ENCODE results near the gene FADS2.

FADS2 gene

DNA sequence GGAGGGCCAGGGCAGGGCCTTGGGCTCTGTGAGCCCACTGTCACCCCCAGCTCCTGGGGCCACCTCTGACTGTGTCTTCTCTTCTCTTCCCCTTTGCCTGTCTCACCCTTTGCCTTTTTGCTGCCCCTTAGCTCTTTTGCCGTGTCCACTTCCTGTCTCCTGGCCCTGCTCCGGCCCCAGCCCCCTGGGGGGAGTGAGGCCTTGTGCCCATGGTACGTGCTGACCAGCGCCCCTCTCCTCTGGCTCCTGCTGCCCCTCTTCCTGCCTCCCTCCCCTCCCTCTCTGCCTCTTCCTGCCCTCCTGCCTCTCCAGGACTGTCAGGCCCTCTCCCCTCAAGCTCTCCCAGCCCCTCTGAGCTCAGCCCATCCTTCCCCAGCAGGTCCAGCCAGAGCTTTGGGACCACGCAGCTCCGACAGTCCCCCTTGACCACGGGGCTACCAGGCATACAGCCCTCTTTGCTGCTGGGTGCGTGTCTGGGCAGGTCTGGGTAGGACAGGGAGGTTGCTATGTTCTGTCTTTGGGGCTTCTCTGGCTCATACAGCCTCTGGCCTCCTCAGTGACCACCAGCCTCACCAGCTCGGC lies 47.4 kb upstream of the FADS2 start:
- no peaks in the 10 kb centered on the region for H3K36me3 ChIP-seq (ENCODE audit: control insufficient read depth, insufficient read depth, low read length)
- H3K4me3 ChIP-seq (ENCODE audit: low read depth, low read length): no peak overlapping the region

DNA sequence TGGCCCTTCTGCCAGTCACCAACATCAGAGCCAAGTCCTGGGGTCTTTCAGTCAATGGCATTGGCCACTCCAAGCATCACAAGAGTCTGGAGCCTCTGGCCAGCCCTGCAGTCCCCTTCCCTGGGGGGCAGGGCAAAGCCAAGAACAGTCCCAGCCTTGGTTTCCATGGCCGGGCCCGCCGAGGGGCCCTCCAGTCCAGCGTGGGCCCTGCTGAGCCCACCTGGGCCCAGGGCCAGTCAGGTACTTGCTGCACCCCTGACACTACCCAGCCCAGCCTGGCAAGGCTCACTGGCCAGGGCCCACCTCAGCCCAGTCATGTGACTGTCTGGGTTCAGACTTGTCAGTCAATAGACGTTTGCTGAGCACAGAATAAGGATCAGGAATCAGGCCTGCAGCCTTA lies 46.5 kb upstream of the FADS2 start:
- Histone ChIP-seq H3K36me3 (ENCODE audit: control insufficient read depth, insufficient read depth, low read length) (no peaks in the 10 kb centered on the region), H3K4me3 (ENCODE audit: low read depth, low read length) (no peak overlapping the region), H3K79me2 (no peaks in the 10 kb centered on the region), H3K27ac (no peak overlapping the region), H3K9ac (no peak overlapping the region), H2AFZ (no peak overlapping the region), H3K4me1 (no peaks in the 10 kb centered on the region), H3K9me3 (ENCODE audit: control insufficient read depth, low read length) (no peaks in the 10 kb centered on the region), H3K4me2 (ENCODE audit: low read length) (no peak overlapping the region), H3K27me3 (ENCODE audit: control insufficient read depth, insufficient read depth, low read length) (no peaks in the 10 kb centered on the region)
- TF ChIP-seq, protein P1, sequence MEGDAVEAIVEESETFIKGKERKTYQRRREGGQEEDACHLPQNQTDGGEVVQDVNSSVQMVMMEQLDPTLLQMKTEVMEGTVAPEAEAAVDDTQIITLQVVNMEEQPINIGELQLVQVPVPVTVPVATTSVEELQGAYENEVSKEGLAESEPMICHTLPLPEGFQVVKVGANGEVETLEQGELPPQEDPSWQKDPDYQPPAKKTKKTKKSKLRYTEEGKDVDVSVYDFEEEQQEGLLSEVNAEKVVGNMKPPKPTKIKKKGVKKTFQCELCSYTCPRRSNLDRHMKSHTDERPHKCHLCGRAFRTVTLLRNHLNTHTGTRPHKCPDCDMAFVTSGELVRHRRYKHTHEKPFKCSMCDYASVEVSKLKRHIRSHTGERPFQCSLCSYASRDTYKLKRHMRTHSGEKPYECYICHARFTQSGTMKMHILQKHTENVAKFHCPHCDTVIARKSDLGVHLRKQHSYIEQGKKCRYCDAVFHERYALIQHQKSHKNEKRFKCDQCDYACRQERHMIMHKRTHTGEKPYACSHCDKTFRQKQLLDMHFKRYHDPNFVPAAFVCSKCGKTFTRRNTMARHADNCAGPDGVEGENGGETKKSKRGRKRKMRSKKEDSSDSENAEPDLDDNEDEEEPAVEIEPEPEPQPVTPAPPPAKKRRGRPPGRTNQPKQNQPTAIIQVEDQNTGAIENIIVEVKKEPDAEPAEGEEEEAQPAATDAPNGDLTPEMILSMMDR (IDR thresholded peaks at IDR 0.05): no peak

More for the DNA sequence above, 47.4 kb upstream of the FADS2 start:
- Histone ChIP-seq H3K4me1 (no peaks in the 10 kb centered on the region), H3K9me3 (ENCODE audit: control insufficient read depth, low read length) (no peaks in the 10 kb centered on the region), H2AFZ (no peak overlapping the region), H3K9ac (no peak overlapping the region), H3K27ac (no peak overlapping the region), H3K4me2 (ENCODE audit: low read length) (no peak overlapping the region), H3K79me2 (no peaks in the 10 kb centered on the region), H3K27me3 (ENCODE audit: control insufficient read depth, insufficient read depth, low read length) (no peaks in the 10 kb centered on the region)
- TF ChIP-seq, protein P1 (IDR thresholded peaks at IDR 0.05): no peak

DNA sequence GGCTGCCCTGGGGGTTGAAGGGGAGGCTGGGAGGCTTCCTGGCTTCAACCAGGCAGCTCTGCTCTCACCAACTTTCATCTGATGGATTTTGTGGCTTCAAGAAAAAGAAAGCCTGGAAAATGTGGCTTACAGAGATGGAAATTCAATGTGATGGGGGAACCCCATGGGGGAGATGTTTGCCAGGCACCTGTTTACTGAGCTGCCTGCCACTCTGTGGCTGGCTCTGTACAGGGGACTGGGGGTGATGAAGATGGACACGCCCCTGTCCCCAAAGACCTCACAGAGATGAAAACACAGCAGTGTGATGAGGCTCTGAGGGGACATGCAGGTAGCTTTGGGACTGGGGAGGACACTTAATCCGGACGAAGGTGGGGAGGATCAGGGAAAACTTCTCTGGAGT lies 45.8 kb upstream of the FADS2 start:
- Histone ChIP-seq H3K36me3 (ENCODE audit: control insufficient read depth, insufficient read depth, low read length) (no peaks in the 10 kb centered on the region), H3K27me3 (ENCODE audit: control insufficient read depth, insufficient read depth, low read length) (no peaks in the 10 kb centered on the region), H3K4me1 (no peaks in the 10 kb centered on the region), H3K9me3 (ENCODE audit: control insufficient read depth, low read length) (no peaks in the 10 kb centered on the region), H3K4me2 (ENCODE audit: low read length) (no peak overlapping the region), H3K27ac (no peak overlapping the region), H3K79me2 (no peaks in the 10 kb centered on the region), H3K9ac (no peak overlapping the region), H3K4me3 (ENCODE audit: low read depth, low read length) (no peak overlapping the region), H2AFZ (no peak overlapping the region)
- TF ChIP-seq, protein P1 (IDR thresholded peaks at IDR 0.05): no peak

DNA sequence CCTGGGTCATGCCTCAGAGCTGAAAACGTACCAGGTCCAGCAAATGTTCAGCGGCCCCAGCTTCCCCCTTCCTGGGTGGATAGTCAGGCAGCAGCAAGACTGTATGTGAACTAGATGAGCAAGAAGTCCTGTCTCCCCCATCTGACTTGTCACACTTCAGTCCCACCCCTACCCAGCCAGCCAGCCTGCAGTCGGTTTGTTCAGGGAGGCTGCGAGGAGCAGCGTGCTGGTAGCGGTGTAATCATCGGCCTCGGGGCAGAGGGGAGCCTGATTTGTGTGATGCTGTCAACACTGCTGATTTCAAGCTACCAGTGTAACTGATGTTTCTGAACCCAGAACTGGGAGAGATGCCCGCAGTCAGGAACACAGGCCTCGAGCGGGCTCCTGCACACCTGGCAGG lies 45.3 kb upstream of the FADS2 start:
- no peaks in the 10 kb centered on the region for H3K79me2 ChIP-seq
- no peak overlapping the region for H2AFZ ChIP-seq
- H3K4me1 ChIP-seq: no peaks in the 10 kb centered on the region
- H3K4me2 ChIP-seq (ENCODE audit: low read length): no peak overlapping the region
- H3K27ac ChIP-seq: no peak overlapping the region
- H3K9ac ChIP-seq: no peak overlapping the region
- no peaks in the 10 kb centered on the region for H3K9me3 ChIP-seq (ENCODE audit: control insufficient read depth, low read length)
- H3K4me3 ChIP-seq (ENCODE audit: low read depth, low read length): no peak overlapping the region
- TF ChIP-seq, protein P1 (IDR thresholded peaks at IDR 0.05): no peak
- H3K36me3 ChIP-seq (ENCODE audit: control insufficient read depth, insufficient read depth, low read length): no peaks in the 10 kb centered on the region
- H3K27me3 ChIP-seq (ENCODE audit: control insufficient read depth, insufficient read depth, low read length): no peaks in the 10 kb centered on the region
